HepG2 (cell line): ENCODE data around the gene MRPS10. TPM values are rescaled to one million over a fixed set of nuclear protein-coding genes. Genes with fewer than 3 reads are reported as not detected.

Experiments used
- ARID5B ChIP-seq: IDR thresholded peaks from 2 replicates; pipeline ENCODE4 v1.4.0; 2020; ENCODE audit warnings: mild to moderate bottlenecking, missing genetic modification reagents
- FOSL2 ChIP-seq: sonication (generic); formaldehyde crosslinking; IDR thresholded peaks from 2 replicates; pipeline ENCODE4 v1.4.0; 2020; ENCODE audit warnings: missing genetic modification reagents
- GATAD2A ChIP-seq: IDR thresholded peaks from 2 replicates; pipeline ENCODE4 v1.6.1; 2016
- HOMEZ ChIP-seq: IDR thresholded peaks from 2 replicates; pipeline ENCODE4 v1.6.1; 2016; ENCODE audit warnings: low read depth
- RXRB ChIP-seq: IDR thresholded peaks from 2 replicates; pipeline ENCODE4 v1.6.1; 2016; ENCODE audit warnings: borderline replicate concordance, missing genetic modification reagents, missing compliant biosample characterization
- THAP11 ChIP-seq: IDR thresholded peaks from 2 replicates; pipeline ENCODE4 v1.6.1; 2016; ENCODE audit warnings: missing biosample characterization, missing genetic modification reagents
- ZFP36 ChIP-seq: fragments of 150-350 bp; IDR thresholded peaks from 2 replicates; pipeline ENCODE4 v1.6.1; 2018; ENCODE audit warnings: borderline replicate concordance, low read length, low read depth; ENCODE audit not compliant: partially characterized antibody
- ZNF205 ChIP-seq: IDR thresholded peaks from 2 replicates; pipeline ENCODE4 v1.6.1; 2018; ENCODE audit warnings: missing biosample characterization, missing genetic modification reagents
- ZNF281 ChIP-seq: sonication (generic); formaldehyde crosslinking; IDR thresholded peaks from 2 replicates; pipeline ENCODE4 v1.4.0; 2020; ENCODE audit warnings: missing genetic modification reagents, borderline replicate concordance
- ZNF333 ChIP-seq: sonication (generic); formaldehyde crosslinking; IDR thresholded peaks from 2 replicates; pipeline ENCODE4 v1.4.0; 2020; ENCODE audit warnings: mild to moderate bottlenecking, missing genetic modification reagents, borderline replicate concordance
- ZNF33B ChIP-seq: sonication (generic); formaldehyde crosslinking; IDR thresholded peaks from 2 replicates; pipeline ENCODE4 v1.5.1; 2020; ENCODE audit warnings: mild to moderate bottlenecking, missing genetic modification reagents
- polyA plus RNA-seq, 8 experiments: library from polyadenylated mRNA; depleted of rRNA in 3 of 8; stranded (reverse) in 7 of 8; unstranded in 1 of 8; fragments of >200 nt; fragmentation: Illumina TruSeq in 4 of 8; extraction: Trizol in 4 of 8; gene quantifications; 2 replicates each; pipeline versions ENCODE4 v1.2.1 to v1.2.3, GENCODE V29; 2011 to 2016; ENCODE audit warnings: low read depth in 4 of 8, missing spikeins in 1 of 8, mixed read lengths in 1 of 8; ENCODE audit not compliant: insufficient read depth in 1 of 8
- total RNA-seq, 5 experiments: library from RNA; depleted of rRNA; stranded (reverse); fragments of >200 nt; fragmentation: Illumina TruSeq; extraction: Trizol; gene quantifications; 2 replicates each; pipeline ENCODE4 v1.2.3, GENCODE V29; 2016; ENCODE audit warnings: low read depth in 1 of 5

MRPS10 gene
- total and polyA plus RNA-seq, 2 of the 13 experiments (the other 11 are each of a cell fraction or from before 2014, with no cell fraction given) = 31.7 to 54.6 TPM

GRCh38 chr6:42251911-42252637 lies 34.4 kb upstream of the MRPS10 start (continued):
- 0 out of 2 replicates have a peak, but pooled peaks have one; percentile 40 for TF ChIP-seq ZNF33B (CRISPR knock-in tag)
- peak; percentile 40; the same call in 1 of the 2 replicates for TF ChIP-seq GATAD2A (CRISPR knock-in tag)
- 0 out of 2 replicates have a peak, but pooled peaks have one; percentile 37 for TF ChIP-seq ZNF205 (CRISPR knock-in tag)
- 0 out of 2 replicates have a peak, but pooled peaks have one; percentile 8 for TF ChIP-seq FOSL2 (CRISPR knock-in tag)
- TF ChIP-seq ZNF281 = peak; percentile 93
- peak; percentile 38; the same call in 1 of the 2 replicates for TF ChIP-seq RXRB
- peak; percentile 36; the same call in 1 of the 2 replicates for TF ChIP-seq ARID5B (CRISPR knock-in tag)
- TF ChIP-seq ZFP36 = no peak
- no peak for TF ChIP-seq THAP11
- no peak for TF ChIP-seq HOMEZ (CRISPR knock-in tag)
- TF ChIP-seq ZNF333 (CRISPR knock-in tag) = 0 out of 2 replicates have a peak, but pooled peaks have one; percentile 24
